Activated CD8-positive, alpha-beta T cell treated with anti-CD3 and anti-CD28 coated beads for 36 hours (primary cell): ENCODE data around the gene UGT1A7. TPM values are rescaled to one million over a fixed set of nuclear protein-coding genes. Genes with fewer than 3 reads are reported as not detected.
"Not testable (repeated sequence)": the region's sequence is repeated elsewhere in the genome, so short reads cannot be mapped to it uniquely, and the experiment has no call there.

Source experiments
- ATAC-seq: fragments of 200-7000 bp; cut with Tn5 transposase; one replicate; pipeline ENCODE4 v1.10.0; 2021; ENCODE audit warnings: mild to moderate bottlenecking, moderate library complexity
- CTCF ChIA-PET: fragments of 350-600 bp; sonication (Branson Sonifier 250); formaldehyde crosslinking; loops from one replicate; lab custom pipeline; 2021; ENCODE audit warnings: antibody characterized with exemption; lab: Charles Lee
- POLR2A ChIA-PET: fragments of 350-600 bp; sonication (Branson Sonifier 250); formaldehyde crosslinking; loops from one replicate; lab custom pipeline; 2021; ENCODE audit warnings: antibody characterized with exemption; lab: Charles Lee
- DNase-seq: peaks from one replicate; pipeline ENCODE4 v3.0.0-alpha.2; 2020
- H3K27ac Mint-ChIP-seq: one replicate; pipeline ENCODE4 v1.8.0; 2021; ENCODE audit warnings: mild to moderate bottlenecking, mixed read lengths
- H3K27me3 Mint-ChIP-seq: one replicate; pipeline ENCODE4 v1.8.0; 2021; ENCODE audit warnings: mixed read lengths
- H3K36me3 Mint-ChIP-seq: one replicate; pipeline ENCODE4 v1.8.0; 2021; ENCODE audit warnings: low read depth, mixed read lengths
- H3K4me1 Mint-ChIP-seq: one replicate; pipeline ENCODE4 v1.8.0; 2021; ENCODE audit warnings: low read depth, mixed read lengths
- H3K4me3 Mint-ChIP-seq: one replicate; pipeline ENCODE4 v1.8.0; 2021; ENCODE audit warnings: mild to moderate bottlenecking, moderate library complexity, mixed read lengths
- H3K9me3 Mint-ChIP-seq: one replicate; pipeline ENCODE4 v1.8.0; 2021; ENCODE audit warnings: mixed read lengths
- intact Hi-C: fragments of 100-400 bp; cut with micrococcal nuclease; formaldehyde crosslinking; loops from one replicate; pipeline ENCODE4 v1.10.0; 2022
- total RNA-seq, 2 experiments: library from RNA; stranded (reverse); gene quantifications; one replicate each; pipeline ENCODE4 v1.2.3, GENCODE V29; 2021
- TF ChIP-seq, protein P1 (sequence below): fragments of 200-600 bp; IDR thresholded peaks from one replicate; pipeline ENCODE4 v1.8.0; 2022; ENCODE audit warnings: antibody characterized with exemption, mild to moderate bottlenecking

UGT1A7 gene
- total RNA-seq, 2 experiments from 2014 or later = not detected

DNA sequence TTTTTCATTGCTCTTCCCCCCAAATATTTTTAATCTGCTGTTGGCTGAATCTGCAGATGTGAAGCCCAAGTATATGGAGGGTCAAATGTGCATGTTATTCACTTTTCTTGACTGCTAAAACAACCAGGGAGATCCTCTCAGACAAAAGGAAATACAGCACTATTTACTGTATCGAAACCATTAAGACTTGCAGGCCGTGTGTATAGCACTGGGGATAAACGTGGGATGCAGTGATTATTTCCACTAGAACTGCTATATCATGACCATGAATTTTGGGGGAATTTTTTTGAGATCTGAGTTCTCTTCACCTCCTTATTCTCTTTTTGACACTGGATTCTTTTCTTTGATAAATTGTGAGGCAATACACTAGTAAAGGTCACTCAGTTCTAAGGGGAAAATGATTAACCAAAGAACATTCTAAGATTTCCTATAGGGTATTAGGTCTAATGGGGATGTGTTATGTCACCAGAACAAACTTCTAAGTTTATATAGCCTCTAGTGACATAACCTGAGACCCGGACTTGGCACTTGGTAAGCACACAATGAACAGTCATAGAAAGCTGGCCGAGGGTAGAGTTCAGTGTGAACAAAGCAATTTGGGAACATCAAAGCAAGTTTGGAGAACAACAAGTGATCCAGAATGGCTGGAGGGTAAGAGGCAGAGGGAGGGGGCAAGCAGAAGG lies 63.5 kb downstream of the UGT1A7 start:
- H3K4me3 Mint-ChIP-seq = no peak overlapping the region
- intact Hi-C loops = no loop called here
- no peak for DNase-seq
- H3K9me3 Mint-ChIP-seq = peaks cover 4% of the 10 kb centered on the region
- no peaks in the 10 kb centered on the region for H3K36me3 Mint-ChIP-seq
- POLR2A ChIA-PET = no interaction called here
- H3K27me3 Mint-ChIP-seq = peaks cover 21% of the 10 kb centered on the region
- H3K4me1 Mint-ChIP-seq = no peaks in the 10 kb centered on the region
- H3K27ac Mint-ChIP-seq = no peak overlapping the region
- CTCF ChIA-PET = no interaction called here
- no peak for ATAC-seq
- TF ChIP-seq, protein P1, sequence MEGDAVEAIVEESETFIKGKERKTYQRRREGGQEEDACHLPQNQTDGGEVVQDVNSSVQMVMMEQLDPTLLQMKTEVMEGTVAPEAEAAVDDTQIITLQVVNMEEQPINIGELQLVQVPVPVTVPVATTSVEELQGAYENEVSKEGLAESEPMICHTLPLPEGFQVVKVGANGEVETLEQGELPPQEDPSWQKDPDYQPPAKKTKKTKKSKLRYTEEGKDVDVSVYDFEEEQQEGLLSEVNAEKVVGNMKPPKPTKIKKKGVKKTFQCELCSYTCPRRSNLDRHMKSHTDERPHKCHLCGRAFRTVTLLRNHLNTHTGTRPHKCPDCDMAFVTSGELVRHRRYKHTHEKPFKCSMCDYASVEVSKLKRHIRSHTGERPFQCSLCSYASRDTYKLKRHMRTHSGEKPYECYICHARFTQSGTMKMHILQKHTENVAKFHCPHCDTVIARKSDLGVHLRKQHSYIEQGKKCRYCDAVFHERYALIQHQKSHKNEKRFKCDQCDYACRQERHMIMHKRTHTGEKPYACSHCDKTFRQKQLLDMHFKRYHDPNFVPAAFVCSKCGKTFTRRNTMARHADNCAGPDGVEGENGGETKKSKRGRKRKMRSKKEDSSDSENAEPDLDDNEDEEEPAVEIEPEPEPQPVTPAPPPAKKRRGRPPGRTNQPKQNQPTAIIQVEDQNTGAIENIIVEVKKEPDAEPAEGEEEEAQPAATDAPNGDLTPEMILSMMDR = no peak

DNA sequence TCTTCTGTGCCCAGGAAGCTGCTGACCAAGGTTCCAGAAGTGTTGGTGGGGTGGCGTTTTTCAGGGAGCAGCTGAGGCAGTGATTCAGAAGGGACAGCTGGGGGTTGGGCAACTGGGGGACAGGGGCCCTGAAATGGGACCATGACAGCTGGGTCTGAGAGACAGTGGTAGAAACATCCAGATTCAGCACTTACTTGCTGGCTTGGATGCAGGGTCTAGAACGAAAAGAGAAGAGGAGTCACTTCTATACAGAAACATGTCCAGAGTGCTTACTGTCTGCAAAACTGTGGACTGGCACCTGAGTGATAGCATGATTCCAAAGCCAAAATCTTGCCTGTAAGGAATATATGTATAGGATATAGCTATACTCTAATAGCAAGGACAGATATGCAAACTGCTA lies 64.1 kb downstream of the UGT1A7 start:
- intact Hi-C loops, H3K27ac Mint-ChIP-seq, H3K4me1 Mint-ChIP-seq, H3K36me3 Mint-ChIP-seq, ATAC-seq, POLR2A ChIA-PET, H3K9me3 Mint-ChIP-seq, H3K4me3 Mint-ChIP-seq, DNase-seq, CTCF ChIA-PET: not testable (repeated sequence)
- peaks cover 20% of the 10 kb centered on the region for H3K27me3 Mint-ChIP-seq

DNA sequence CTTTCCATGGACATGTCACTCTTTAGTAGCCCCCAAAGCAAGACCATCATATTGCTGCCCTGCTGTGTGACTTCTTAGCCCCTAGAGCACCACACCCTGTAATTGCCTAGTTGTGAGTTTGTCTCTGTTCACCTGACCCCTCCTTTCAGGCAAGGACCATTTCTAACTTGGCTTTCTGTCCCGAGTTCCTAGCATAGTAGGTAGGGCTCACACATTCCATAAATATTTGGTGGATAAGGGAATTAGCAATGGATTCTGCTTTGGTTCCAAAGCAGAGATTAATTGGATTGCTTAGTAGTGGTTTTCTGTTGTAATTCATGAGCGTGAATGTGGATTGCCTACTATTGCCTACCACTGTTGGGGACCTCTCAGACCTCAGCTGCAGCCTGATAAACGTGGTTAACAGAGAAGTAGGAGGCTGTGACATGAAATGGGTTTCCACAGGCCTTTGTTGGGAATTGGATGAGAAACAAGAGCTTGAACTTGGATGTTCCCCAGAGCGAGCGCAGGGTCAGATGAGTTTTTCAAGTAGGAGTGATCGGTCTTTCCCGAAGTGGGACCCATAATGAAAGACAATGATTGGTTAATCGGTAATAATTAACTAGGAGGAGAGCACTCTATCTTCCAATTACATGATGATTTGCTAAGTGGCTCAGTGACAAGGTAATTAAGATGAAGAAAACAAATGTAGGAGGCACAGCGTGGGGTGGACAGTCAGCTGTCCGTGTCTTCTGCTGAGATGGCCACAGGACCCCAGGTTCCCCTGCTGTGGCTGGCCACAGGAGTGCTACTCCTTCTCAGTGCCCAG lies 65.0 kb downstream of the UGT1A7 start:
- no peak for ATAC-seq
- intact Hi-C loops = no loop called here
- peaks cover 16% of the 10 kb centered on the region for H3K27me3 Mint-ChIP-seq
- POLR2A ChIA-PET = interaction anchor here (0.6 kb wide), 1 partner anchor 204 kb away, joined by 3 read pairs; no protein-coding TSS in a partner anchor
- no peak for DNase-seq
- no peak overlapping the region for H3K27ac Mint-ChIP-seq
- CTCF ChIA-PET = no interaction called here
- H3K4me3 Mint-ChIP-seq = no peak overlapping the region
- H3K4me1 Mint-ChIP-seq = no peaks in the 10 kb centered on the region
- H3K9me3 Mint-ChIP-seq = peaks cover 11% of the 10 kb centered on the region
- TF ChIP-seq, protein P1 = no peak
- H3K36me3 Mint-ChIP-seq = no peaks in the 10 kb centered on the region

DNA sequence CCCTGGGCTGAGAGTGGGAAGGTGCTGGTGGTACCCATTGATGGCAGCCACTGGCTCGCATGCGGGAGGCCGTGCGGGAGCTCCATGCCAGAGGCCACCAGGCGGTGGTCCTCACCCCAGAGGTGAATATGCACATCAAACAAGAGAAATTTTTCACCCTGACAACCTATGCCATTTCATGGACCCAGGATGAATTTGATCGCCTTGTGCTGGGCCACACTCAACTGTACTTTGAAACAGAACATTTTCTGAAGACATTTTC lies 65.5 kb downstream of the UGT1A7 start:
- no peak for ATAC-seq
- no peak overlapping the region for H3K4me3 Mint-ChIP-seq
- no peaks in the 10 kb centered on the region for H3K36me3 Mint-ChIP-seq
- intact Hi-C loops = no loop called here
- no peak for DNase-seq
- peaks cover 11% of the 10 kb centered on the region for H3K9me3 Mint-ChIP-seq
- CTCF ChIA-PET = no interaction called here
- H3K4me1 Mint-ChIP-seq = no peaks in the 10 kb centered on the region
- peaks cover 14% of the 10 kb centered on the region for H3K27me3 Mint-ChIP-seq
- POLR2A ChIA-PET = interaction anchor here (0.6 kb wide), 1 partner anchor 204 kb away, joined by 3 read pairs; no protein-coding TSS in a partner anchor
- TF ChIP-seq, protein P1 = no peak
- no peak overlapping the region for H3K27ac Mint-ChIP-seq

DNA sequence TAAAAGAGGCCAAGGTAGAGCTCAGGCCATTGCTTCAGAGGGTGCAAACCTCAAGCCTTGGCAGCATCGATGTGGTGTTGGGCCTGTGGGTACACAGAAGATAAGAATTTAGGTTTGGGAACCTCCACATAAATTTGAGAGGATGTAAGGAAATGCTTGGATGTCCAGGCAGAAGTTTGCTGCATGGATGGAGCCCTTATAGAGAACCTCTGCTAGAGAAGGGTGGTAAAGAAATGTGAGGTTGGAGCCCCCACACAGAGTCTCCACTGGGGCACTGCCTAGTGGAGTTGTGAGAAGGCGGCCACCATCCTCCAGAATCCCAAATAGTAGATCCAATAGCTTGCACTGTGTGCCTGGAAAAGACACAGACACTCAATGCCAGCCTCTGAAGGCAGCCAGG lies 69.0 kb downstream of the UGT1A7 start:
- H3K4me3 Mint-ChIP-seq, intact Hi-C loops, ATAC-seq, H3K4me1 Mint-ChIP-seq, DNase-seq, H3K36me3 Mint-ChIP-seq, CTCF ChIA-PET, H3K27ac Mint-ChIP-seq, POLR2A ChIA-PET: not testable (repeated sequence)
- Mint-ChIP-seq H3K9me3 (peaks cover 11% of the 10 kb centered on the region), H3K27me3 (peaks cover 14% of the 10 kb centered on the region)

DNA sequence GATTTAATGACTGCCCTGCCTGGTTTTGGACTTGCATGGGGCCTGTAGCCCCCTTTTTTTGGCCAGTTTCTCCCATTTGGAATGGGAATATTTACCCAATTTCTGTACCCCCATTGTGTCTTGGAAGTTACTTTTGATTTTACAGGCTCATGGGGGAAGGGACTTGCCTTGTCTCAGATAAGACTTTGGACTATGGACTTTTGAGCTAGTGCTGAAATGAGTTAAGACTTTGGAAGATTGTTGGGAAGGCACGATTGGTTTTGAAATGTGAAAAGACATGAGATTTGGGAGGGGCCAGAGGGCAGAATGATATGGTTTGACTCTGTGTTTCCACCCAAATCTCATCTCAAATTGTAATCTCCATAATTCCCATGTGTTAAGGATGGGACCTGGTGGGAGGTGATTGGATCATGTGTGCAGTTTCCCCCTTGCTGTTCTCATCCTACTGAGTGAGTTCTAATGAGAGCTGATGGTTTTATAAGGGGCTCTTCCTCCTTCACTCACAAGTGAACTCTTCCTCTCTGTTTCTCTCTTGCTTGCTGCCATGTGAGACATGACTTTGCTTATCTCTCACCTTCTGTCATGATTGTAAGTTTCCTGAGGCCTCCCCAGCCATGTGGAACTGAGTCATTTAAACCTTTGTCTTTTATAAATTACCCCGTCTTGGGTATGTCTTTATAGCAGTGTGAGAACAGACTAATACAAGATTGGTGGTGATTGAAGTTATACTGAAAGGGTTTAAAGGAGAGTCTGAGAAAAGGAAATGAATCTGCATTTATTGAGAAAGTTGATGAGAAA lies 69.7 kb downstream of the UGT1A7 start:
- DNase-seq, H3K27ac Mint-ChIP-seq, POLR2A ChIA-PET, intact Hi-C loops, ATAC-seq, CTCF ChIA-PET, H3K4me3 Mint-ChIP-seq, H3K4me1 Mint-ChIP-seq, H3K36me3 Mint-ChIP-seq: not testable (repeated sequence)
- H3K9me3 Mint-ChIP-seq = peaks cover 11% of the 10 kb centered on the region
- H3K27me3 Mint-ChIP-seq = peaks cover 14% of the 10 kb centered on the region
